Neural cell (in vitro differentiated cells): ENCODE data around the gene IDE. TPM values are rescaled to one million over a fixed set of nuclear protein-coding genes. Genes with fewer than 3 reads are reported as not detected.

Source experiments
- H2AFZ ChIP-seq: fragments of 200-600, 300-800 bp; sonication (generic), shearing (Covaris generic); 2 replicates; pipeline ENCODE4 v1.6.0; 2014; ENCODE audit warnings: low read depth, mild to moderate bottlenecking, antibody characterized with exemption, low read length, moderate library complexity
- H3F3A ChIP-seq: fragments of 200-600 bp; shearing (Covaris generic); 2 replicates; pipeline ENCODE4 v1.6.1; 2016; ENCODE audit warnings: mild to moderate bottlenecking, moderate library complexity, mixed read lengths, antibody characterized with exemption, low read length; ENCODE audit not compliant: insufficient read depth, poor library complexity, severe bottlenecking
- H3K27ac ChIP-seq: fragments of 200-600, 300-800 bp; sonication (generic), shearing (Covaris generic); 2 replicates; pipeline ENCODE4 v1.5.1; 2014; ENCODE audit warnings: mild to moderate bottlenecking, low read length, moderate library complexity
- H3K27me3 ChIP-seq: fragments of 300-800, 200-600 bp; sonication (generic), shearing (Covaris generic); 2 replicates; pipeline ENCODE4 v1.6.0; 2014; ENCODE audit warnings: mild to moderate bottlenecking, low read depth, low read length, moderate library complexity; ENCODE audit not compliant: insufficient read depth
- H3K36me3 ChIP-seq: fragments of 300-800, 200-600 bp; sonication (generic), shearing (Covaris generic); 2 replicates; pipeline ENCODE4 v1.5.1; 2014; ENCODE audit warnings: mild to moderate bottlenecking, antibody characterized with exemption, low read length, moderate library complexity; ENCODE audit not compliant: insufficient read depth
- H3K4me2 ChIP-seq: fragments of 300-800, 200-600 bp; sonication (generic), shearing (Covaris generic); 2 replicates; pipeline ENCODE4 v1.6.0; 2014; ENCODE audit warnings: mild to moderate bottlenecking, low read length
- H3K4me3 ChIP-seq: fragments of 300-800, 200-600 bp; sonication (generic), shearing (Covaris generic); 2 replicates; pipeline ENCODE4 v1.5.1; 2014; ENCODE audit warnings: mild to moderate bottlenecking, low read length, moderate library complexity
- H3K79me2 ChIP-seq: fragments of 200-600 bp; shearing (Covaris generic); replicated peaks from 2 replicates; pipeline ENCODE4 v1.6.0; 2014; ENCODE audit warnings: mild to moderate bottlenecking, low read length, moderate library complexity; ENCODE audit not compliant: insufficient read depth
- H3K9ac ChIP-seq: fragments of 300-800, 200-600 bp; sonication (generic), shearing (Covaris generic); 2 replicates; pipeline ENCODE4 v1.6.1; 2016; ENCODE audit warnings: mild to moderate bottlenecking, low read length, mixed read lengths
- H3K9me2 ChIP-seq: fragments of 200-600 bp; shearing (Covaris generic); 2 replicates; pipeline ENCODE4 v1.6.1; 2016; ENCODE audit warnings: mild to moderate bottlenecking, low read length, mixed read lengths; ENCODE audit not compliant: insufficient read depth
- H3K9me3 ChIP-seq: fragments of 200-600, 300-800 bp; sonication (generic), shearing (Covaris generic); 2 replicates; pipeline ENCODE4 v1.6.1; 2016; ENCODE audit warnings: mild to moderate bottlenecking, mixed run types, low read length, moderate library complexity, mixed read lengths
- H4K20me1 ChIP-seq: fragments of 200-600 bp; shearing (Covaris generic); 2 replicates; pipeline ENCODE4 v1.6.1; 2016; ENCODE audit warnings: mild to moderate bottlenecking, mixed run types; ENCODE audit not compliant: insufficient read depth
- EP300 ChIP-seq: fragments of 450-650 bp; conservative IDR thresholded peaks from 2 replicates; pipeline ENCODE4 v1.6.1; 2014; ENCODE audit warnings: antibody characterized with exemption, mild to moderate bottlenecking, moderate library complexity; ENCODE audit not compliant: poor library complexity, severe bottlenecking
- MXI1 ChIP-seq: fragments of 450-650 bp; conservative IDR thresholded peaks from 2 replicates; pipeline ENCODE4 v1.6.1; 2014; ENCODE audit warnings: antibody characterized with exemption, mild to moderate bottlenecking; ENCODE audit not compliant: poor library complexity, severe bottlenecking
- POLR2AphosphoS5 ChIP-seq: IDR thresholded peaks from 2 replicates; pipeline ENCODE4 v1.6.1; 2012
- SMC3 ChIP-seq: fragments of 450-650 bp; conservative IDR thresholded peaks from 2 replicates; pipeline ENCODE4 v1.6.1; 2014; ENCODE audit warnings: antibody characterized with exemption, mild to moderate bottlenecking, moderate library complexity; ENCODE audit not compliant: poor library complexity
- TAF1 ChIP-seq: IDR thresholded peaks from 2 replicates; pipeline ENCODE4 v1.6.1; 2012; ENCODE audit warnings: low read depth
- polyA plus RNA-seq: library from polyadenylated mRNA; depleted of rRNA; stranded (reverse); fragments of >200 nt; gene quantifications from 2 replicates; pipeline ENCODE4 v1.2.3, GENCODE V29; 2014
- TF ChIP-seq, protein P1 (sequence below): IDR thresholded peaks from 2 replicates; pipeline ENCODE4 v1.6.1; 2012; ENCODE audit warnings: borderline replicate concordance
- TF ChIP-seq, protein P2 (sequence below): fragments of 450-650 bp; IDR thresholded peaks from 2 replicates; pipeline ENCODE4 v1.5.1; 2014; ENCODE audit warnings: antibody characterized with exemption, mild to moderate bottlenecking, moderate library complexity; ENCODE audit not compliant: poor library complexity, severe bottlenecking

The IDE gene
- polyA plus RNA-seq, 1 donor from 2014 or later: 10.4 TPM

- Histone ChIP-seq H3K79me2 (peaks cover 44% of the 10 kb centered on the region), H3F3A (no peaks in the 10 kb centered on the region)
- TF ChIP-seq SMC3 (no peak), MXI1 (peak; percentile 94), TAF1 (peak; percentile 58), POLR2AphosphoS5 (peak; percentile 53), EP300 (no peak)
- TF ChIP-seq, protein P1, sequence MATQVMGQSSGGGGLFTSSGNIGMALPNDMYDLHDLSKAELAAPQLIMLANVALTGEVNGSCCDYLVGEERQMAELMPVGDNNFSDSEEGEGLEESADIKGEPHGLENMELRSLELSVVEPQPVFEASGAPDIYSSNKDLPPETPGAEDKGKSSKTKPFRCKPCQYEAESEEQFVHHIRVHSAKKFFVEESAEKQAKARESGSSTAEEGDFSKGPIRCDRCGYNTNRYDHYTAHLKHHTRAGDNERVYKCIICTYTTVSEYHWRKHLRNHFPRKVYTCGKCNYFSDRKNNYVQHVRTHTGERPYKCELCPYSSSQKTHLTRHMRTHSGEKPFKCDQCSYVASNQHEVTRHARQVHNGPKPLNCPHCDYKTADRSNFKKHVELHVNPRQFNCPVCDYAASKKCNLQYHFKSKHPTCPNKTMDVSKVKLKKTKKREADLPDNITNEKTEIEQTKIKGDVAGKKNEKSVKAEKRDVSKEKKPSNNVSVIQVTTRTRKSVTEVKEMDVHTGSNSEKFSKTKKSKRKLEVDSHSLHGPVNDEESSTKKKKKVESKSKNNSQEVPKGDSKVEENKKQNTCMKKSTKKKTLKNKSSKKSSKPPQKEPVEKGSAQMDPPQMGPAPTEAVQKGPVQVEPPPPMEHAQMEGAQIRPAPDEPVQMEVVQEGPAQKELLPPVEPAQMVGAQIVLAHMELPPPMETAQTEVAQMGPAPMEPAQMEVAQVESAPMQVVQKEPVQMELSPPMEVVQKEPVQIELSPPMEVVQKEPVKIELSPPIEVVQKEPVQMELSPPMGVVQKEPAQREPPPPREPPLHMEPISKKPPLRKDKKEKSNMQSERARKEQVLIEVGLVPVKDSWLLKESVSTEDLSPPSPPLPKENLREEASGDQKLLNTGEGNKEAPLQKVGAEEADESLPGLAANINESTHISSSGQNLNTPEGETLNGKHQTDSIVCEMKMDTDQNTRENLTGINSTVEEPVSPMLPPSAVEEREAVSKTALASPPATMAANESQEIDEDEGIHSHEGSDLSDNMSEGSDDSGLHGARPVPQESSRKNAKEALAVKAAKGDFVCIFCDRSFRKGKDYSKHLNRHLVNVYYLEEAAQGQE: no peak
- TF ChIP-seq, protein P2, sequence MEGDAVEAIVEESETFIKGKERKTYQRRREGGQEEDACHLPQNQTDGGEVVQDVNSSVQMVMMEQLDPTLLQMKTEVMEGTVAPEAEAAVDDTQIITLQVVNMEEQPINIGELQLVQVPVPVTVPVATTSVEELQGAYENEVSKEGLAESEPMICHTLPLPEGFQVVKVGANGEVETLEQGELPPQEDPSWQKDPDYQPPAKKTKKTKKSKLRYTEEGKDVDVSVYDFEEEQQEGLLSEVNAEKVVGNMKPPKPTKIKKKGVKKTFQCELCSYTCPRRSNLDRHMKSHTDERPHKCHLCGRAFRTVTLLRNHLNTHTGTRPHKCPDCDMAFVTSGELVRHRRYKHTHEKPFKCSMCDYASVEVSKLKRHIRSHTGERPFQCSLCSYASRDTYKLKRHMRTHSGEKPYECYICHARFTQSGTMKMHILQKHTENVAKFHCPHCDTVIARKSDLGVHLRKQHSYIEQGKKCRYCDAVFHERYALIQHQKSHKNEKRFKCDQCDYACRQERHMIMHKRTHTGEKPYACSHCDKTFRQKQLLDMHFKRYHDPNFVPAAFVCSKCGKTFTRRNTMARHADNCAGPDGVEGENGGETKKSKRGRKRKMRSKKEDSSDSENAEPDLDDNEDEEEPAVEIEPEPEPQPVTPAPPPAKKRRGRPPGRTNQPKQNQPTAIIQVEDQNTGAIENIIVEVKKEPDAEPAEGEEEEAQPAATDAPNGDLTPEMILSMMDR: no peak
These were observed 19.1 kb upstream of the IDE start, which contains the start of gene KIF11 for GRCh38 chr10:92592761-92593618. Gene KIF11, plus strand, starts transcription at chr10:92593130. Its CDS starts 246 bp downstream, at chr10:92593376.

GRCh38 chr10:92591550-92592022, 17.7 kb upstream of the IDE start:
- Histone ChIP-seq H3K4me3 (peak overlapping the region; percentile 57), H3K9me2 (no peaks in the 10 kb centered on the region), H2AFZ (peak overlapping the region; percentile 4), H3K9me3 (no peaks in the 10 kb centered on the region), H3F3A (no peaks in the 10 kb centered on the region), H3K36me3 (no peaks in the 10 kb centered on the region), H3K79me2 (peaks cover 35% of the 10 kb centered on the region), H3K4me2 (no peak overlapping the region), H3K27ac (no peak overlapping the region), H4K20me1 (no peaks in the 10 kb centered on the region), H3K27me3 (no peaks in the 10 kb centered on the region), H3K9ac (peak overlapping the region; percentile 9)
- TF ChIP-seq, protein P2: no peak
- TF ChIP-seq SMC3: no peak

More at GRCh38 chr10:92592761-92593618, 19.1 kb upstream of the IDE start, which contains the start of gene KIF11:
- H3K4me3 ChIP-seq: peak within 1 kb of the TSS; percentile 84
- no peaks in the 10 kb centered on the region for H3K27me3 ChIP-seq
- H3K27ac ChIP-seq: peak within 1 kb of the TSS; percentile 15
- no peaks in the 10 kb centered on the region for H3K9me3 ChIP-seq
- no peaks in the 10 kb centered on the region for H4K20me1 ChIP-seq
- peak within 1 kb of the TSS; percentile 85 for H2AFZ ChIP-seq
- no peaks in the 10 kb centered on the region for H3K36me3 ChIP-seq
- peak within 1 kb of the TSS; percentile 51 for H3K4me2 ChIP-seq
- H3K9me2 ChIP-seq: no peaks in the 10 kb centered on the region
- peak within 1 kb of the TSS; percentile 36 for H3K9ac ChIP-seq
